SK-N-SH treated with all-trans-retinoic acid at 6 μM for 48 hours (cell line): Measurements from ENCODE around the gene RERE.

Experiments
- ATAC-seq: fragments of 200-7000 bp; cut with Tn5 transposase; 3 replicates; pipeline ENCODE4 v1.9.1; 2020; ENCODE audit warnings: mild to moderate bottlenecking, moderate library complexity
- ARNTL ChIP-seq: fragments of 450-650 bp; formaldehyde crosslinking; IDR thresholded peaks from 2 replicates; pipeline ENCODE4 v1.5.0; 2020; ENCODE audit warnings: low read depth, mild to moderate bottlenecking, moderate library complexity, borderline replicate concordance
- BACH2 ChIP-seq: fragments of 250-450 bp; sonication (Bioruptor Pico); IDR thresholded peaks from 2 replicates; pipeline ENCODE4 v1.9.0; 2021; ENCODE audit warnings: mild to moderate bottlenecking, borderline replicate concordance
- CREB5 ChIP-seq: fragments of 250-450 bp; sonication (Bioruptor Pico); IDR thresholded peaks from 2 replicates; pipeline ENCODE4 v1.5.1; 2020; ENCODE audit warnings: low read depth, mild to moderate bottlenecking, moderate library complexity
- CSDC2 ChIP-seq: fragments of 250-450 bp; sonication (Bioruptor Pico); IDR thresholded peaks from 2 replicates; pipeline ENCODE4 v1.5.0; 2020; ENCODE audit warnings: mild to moderate bottlenecking, moderate library complexity
- ESRRG ChIP-seq: fragments of 250-450 bp; sonication (Bioruptor Pico); IDR thresholded peaks from 2 replicates; pipeline ENCODE4 v1.6.1; 2021; ENCODE audit warnings: mild to moderate bottlenecking
- GLIS3 ChIP-seq: fragments of 250-450 bp; sonication (Bioruptor Pico); IDR thresholded peaks from 2 replicates; pipeline ENCODE4 v1.5.0; 2020; ENCODE audit warnings: mild to moderate bottlenecking, moderate library complexity
- ISL1 ChIP-seq: fragments of 250-450 bp; sonication (Bioruptor Pico); IDR thresholded peaks from 2 replicates; pipeline ENCODE4 v2.1.2; 2022; ENCODE audit warnings: mild to moderate bottlenecking, moderate library complexity
- OSR1 ChIP-seq: fragments of 250-450 bp; sonication (Bioruptor Pico); IDR thresholded peaks from 2 replicates; pipeline ENCODE4 v1.8.0; 2022; ENCODE audit warnings: moderate library complexity, mild to moderate bottlenecking, inconsistent platforms
- PATZ1 ChIP-seq: fragments of 250-450 bp; sonication (Bioruptor Pico); IDR thresholded peaks from 2 replicates; pipeline ENCODE4 v1.8.0; 2020; ENCODE audit warnings: mild to moderate bottlenecking, moderate library complexity, borderline replicate concordance
- PPARA ChIP-seq: fragments of 250-450 bp; sonication (Bioruptor Pico); IDR thresholded peaks from 2 replicates; pipeline ENCODE4 v1.5.0; 2020; ENCODE audit warnings: mild to moderate bottlenecking, borderline replicate concordance
- RARB ChIP-seq: fragments of 250-450 bp; sonication (Bioruptor Pico); IDR thresholded peaks from 2 replicates; pipeline ENCODE4 v1.8.0; 2021; ENCODE audit warnings: mild to moderate bottlenecking, moderate library complexity
- TCF4 ChIP-seq: fragments of 250-450 bp; sonication (Bioruptor Pico); IDR thresholded peaks from 2 replicates; pipeline ENCODE4 v1.8.0; 2021; ENCODE audit warnings: mild to moderate bottlenecking, moderate library complexity, borderline replicate concordance
- TOX ChIP-seq: fragments of 250-450 bp; sonication (Bioruptor Pico); IDR thresholded peaks from 2 replicates; pipeline ENCODE4 v1.8.0; 2021; ENCODE audit warnings: mild to moderate bottlenecking, moderate library complexity, borderline replicate concordance
- ZC3H10 ChIP-seq: fragments of 250-450 bp; sonication (Bioruptor Pico); IDR thresholded peaks from 2 replicates; pipeline ENCODE4 v1.5.1; 2021; ENCODE audit warnings: mild to moderate bottlenecking, moderate library complexity
- ZFP3 ChIP-seq: fragments of 250-450 bp; sonication (Bioruptor Pico); IDR thresholded peaks from 2 replicates; pipeline ENCODE4 v1.5.0; 2020; ENCODE audit warnings: mild to moderate bottlenecking, moderate library complexity
- ZFP30 ChIP-seq: fragments of 450-650 bp; formaldehyde crosslinking; IDR thresholded peaks from 2 replicates; pipeline ENCODE4 v1.5.0; 2022; ENCODE audit warnings: mild to moderate bottlenecking, moderate library complexity
- ZNF565 ChIP-seq: fragments of 450-650 bp; formaldehyde crosslinking; conservative IDR thresholded peaks from 2 replicates; pipeline ENCODE4 v1.5.0; 2020; ENCODE audit warnings: low read depth, mild to moderate bottlenecking, moderate library complexity
- ZNF8 ChIP-seq: fragments of 450-650 bp; formaldehyde crosslinking; IDR thresholded peaks from 2 replicates; pipeline ENCODE4 v1.5.0; 2020; ENCODE audit warnings: mild to moderate bottlenecking, moderate library complexity
- TF ChIP-seq, protein P1 (sequence below): fragments of 250-450 bp; sonication (Bioruptor Pico); IDR thresholded peaks from 2 replicates; pipeline ENCODE4 v1.5.1; 2021; ENCODE audit warnings: mild to moderate bottlenecking, moderate library complexity
- TF ChIP-seq, protein P2 (sequence below): fragments of 250-450 bp; sonication (Bioruptor Pico); IDR thresholded peaks from 2 replicates; pipeline ENCODE4 v1.5.0; 2020; ENCODE audit warnings: mild to moderate bottlenecking, moderate library complexity

Gene RERE

DNA sequence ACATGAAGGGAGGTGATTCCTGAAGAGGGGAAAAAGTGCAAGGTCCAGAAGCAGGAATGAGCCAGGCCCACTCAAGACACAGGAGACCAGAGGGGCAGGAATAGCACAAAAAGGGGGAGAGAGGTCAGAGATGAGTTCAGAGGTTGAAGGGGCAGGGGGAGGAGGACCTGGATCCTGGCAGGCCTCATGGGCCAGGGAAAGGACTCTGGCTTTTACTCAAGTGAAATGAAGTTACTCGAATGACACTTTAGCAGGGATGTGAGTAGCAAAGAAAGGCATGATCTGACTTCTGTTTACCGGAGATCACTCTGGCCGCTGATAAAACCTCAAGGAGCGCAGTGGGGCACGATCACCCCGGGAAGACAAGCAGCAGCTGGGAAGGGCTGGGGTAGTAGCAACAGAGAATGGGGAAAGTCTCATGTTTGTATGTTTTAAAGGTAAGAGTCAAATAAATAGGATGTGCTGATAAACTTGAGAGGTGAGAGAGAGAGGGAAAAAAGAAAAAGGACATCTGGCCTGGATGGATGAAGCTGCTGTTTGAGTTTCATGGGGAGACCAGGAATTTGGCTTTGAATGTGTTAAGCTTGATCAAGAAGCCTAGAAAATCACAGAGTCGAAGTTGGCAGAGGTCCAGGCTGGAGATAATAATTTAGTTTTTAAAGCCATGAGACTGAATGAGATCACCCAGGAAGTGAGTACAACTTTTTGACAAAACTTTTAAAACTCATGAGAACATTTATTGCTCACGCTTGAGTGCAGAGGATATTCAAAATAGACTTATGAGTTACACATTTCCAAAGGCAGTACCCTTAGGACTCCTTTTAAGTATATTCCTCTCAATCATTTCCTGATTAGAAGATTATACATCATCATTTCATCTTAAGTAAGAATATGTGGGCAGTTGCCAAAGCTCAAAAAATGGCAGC is 156.0 kb downstream of the RERE start:
- TF ChIP-seq CREB5 (CRISPR knock-in tag) (0 out of 2 replicates have a peak, but pooled peaks have one; percentile 5), PATZ1 (no peak), ARNTL (CRISPR knock-in tag) (no peak), ZNF8 (CRISPR knock-in tag) (no peak), OSR1 (no peak), ISL1 (CRISPR knock-in tag) (peak; percentile 76), TOX (CRISPR knock-in tag) (no peak), GLIS3 (CRISPR knock-in tag) (no peak), ZFP3 (CRISPR knock-in tag) (no peak), PPARA (CRISPR knock-in tag) (no peak)
- TF ChIP-seq, protein P1, sequence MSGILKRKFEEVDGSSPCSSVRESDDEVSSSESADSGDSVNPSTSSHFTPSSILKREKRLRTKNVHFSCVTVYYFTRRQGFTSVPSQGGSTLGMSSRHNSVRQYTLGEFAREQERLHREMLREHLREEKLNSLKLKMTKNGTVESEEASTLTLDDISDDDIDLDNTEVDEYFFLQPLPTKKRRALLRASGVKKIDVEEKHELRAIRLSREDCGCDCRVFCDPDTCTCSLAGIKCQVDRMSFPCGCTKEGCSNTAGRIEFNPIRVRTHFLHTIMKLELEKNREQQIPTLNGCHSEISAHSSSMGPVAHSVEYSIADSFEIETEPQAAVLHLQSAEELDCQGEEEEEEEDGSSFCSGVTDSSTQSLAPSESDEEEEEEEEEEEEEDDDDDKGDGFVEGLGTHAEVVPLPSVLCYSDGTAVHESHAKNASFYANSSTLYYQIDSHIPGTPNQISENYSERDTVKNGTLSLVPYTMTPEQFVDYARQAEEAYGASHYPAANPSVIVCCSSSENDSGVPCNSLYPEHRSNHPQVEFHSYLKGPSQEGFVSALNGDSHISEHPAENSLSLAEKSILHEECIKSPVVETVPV (CRISPR knock-in tag): no peak
- ATAC-seq: peak; percentile 54

DNA sequence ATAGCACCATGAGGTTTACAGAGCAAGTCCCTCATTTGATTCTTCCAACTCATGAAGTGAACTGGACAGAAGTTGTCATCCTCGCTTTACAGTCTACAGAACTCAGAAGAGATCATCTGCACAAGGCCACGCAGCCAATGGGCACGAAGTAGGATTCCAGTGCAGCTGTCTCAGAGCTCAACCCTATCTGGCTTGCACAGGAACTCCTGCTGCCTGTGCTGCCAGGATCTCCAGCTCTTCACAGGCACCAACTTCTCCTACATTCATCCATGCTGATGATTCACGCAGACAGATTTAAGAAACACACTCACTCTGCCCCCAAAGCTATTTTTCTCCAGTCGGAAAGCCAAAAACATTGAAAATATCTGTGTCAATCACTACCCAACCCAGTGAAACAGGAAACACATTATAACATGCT is 157.0 kb downstream of the RERE start:
- peak; percentile 98 for ATAC-seq
- TF ChIP-seq CREB5 (CRISPR knock-in tag) (no peak), ISL1 (CRISPR knock-in tag) (no peak; the same call in 1 of the 2 replicates), CSDC2 (CRISPR knock-in tag) (no peak), ZFP3 (CRISPR knock-in tag) (0 out of 2 replicates have a peak, but pooled peaks have one; percentile 26)

DNA sequence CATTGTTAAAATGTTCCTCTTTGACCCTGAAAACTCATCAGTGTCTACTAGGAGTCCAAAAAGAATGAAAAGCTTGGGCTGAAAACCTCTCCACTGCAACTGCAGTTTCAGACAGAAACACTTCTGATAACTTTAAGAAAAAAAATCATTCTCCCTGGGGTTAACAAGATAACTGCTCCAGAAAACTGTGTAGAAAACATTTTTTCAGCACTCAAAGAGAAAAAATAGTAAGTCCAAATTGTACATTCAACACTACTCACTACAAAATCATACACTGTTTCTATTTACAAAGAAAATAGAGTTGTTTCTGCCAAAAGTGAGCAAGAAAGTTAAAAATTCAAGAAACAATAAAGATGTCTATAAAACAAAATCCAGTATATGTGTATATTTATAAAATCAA is 157.8 kb downstream of the RERE start:
- no peak for TF ChIP-seq ZFP3 (CRISPR knock-in tag)
- TF ChIP-seq TCF4 (CRISPR knock-in tag): no peak
- TF ChIP-seq ZC3H10 (CRISPR knock-in tag): no peak
- TF ChIP-seq BACH2 (CRISPR knock-in tag): no peak
- TF ChIP-seq, protein P2, sequence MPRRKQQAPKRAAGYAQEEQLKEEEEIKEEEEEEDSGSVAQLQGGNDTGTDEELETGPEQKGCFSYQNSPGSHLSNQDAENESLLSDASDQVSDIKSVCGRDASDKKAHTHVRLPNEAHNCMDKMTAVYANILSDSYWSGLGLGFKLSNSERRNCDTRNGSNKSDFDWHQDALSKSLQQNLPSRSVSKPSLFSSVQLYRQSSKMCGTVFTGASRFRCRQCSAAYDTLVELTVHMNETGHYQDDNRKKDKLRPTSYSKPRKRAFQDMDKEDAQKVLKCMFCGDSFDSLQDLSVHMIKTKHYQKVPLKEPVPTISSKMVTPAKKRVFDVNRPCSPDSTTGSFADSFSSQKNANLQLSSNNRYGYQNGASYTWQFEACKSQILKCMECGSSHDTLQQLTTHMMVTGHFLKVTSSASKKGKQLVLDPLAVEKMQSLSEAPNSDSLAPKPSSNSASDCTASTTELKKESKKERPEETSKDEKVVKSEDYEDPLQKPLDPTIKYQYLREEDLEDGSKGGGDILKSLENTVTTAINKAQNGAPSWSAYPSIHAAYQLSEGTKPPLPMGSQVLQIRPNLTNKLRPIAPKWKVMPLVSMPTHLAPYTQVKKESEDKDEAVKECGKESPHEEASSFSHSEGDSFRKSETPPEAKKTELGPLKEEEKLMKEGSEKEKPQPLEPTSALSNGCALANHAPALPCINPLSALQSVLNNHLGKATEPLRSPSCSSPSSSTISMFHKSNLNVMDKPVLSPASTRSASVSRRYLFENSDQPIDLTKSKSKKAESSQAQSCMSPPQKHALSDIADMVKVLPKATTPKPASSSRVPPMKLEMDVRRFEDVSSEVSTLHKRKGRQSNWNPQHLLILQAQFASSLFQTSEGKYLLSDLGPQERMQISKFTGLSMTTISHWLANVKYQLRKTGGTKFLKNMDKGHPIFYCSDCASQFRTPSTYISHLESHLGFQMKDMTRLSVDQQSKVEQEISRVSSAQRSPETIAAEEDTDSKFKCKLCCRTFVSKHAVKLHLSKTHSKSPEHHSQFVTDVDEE: no peak
- no peak for TF ChIP-seq PPARA (CRISPR knock-in tag)
- no peak for TF ChIP-seq ZNF565 (CRISPR knock-in tag)
- no peak for TF ChIP-seq ZNF8 (CRISPR knock-in tag)
- no peak for TF ChIP-seq ESRRG (CRISPR knock-in tag)
- ATAC-seq: no peak

GRCh38 chr1:8653878-8654277 is 163.6 kb downstream of the RERE start:
- TF ChIP-seq PATZ1 (no peak), RARB (CRISPR knock-in tag) (no peak), ESRRG (CRISPR knock-in tag) (no peak), ZNF565 (CRISPR knock-in tag) (no peak), ZFP30 (CRISPR knock-in tag) (no peak)
- TF ChIP-seq, protein P2: no peak
- no peak for ATAC-seq
